ENCODE measurements around the gene LMX1B. TPM values are rescaled to one million over a fixed set of nuclear protein-coding genes. Genes with fewer than 3 reads are reported as not detected.

Gene LMX1B
- total RNA-seq, 1 experiment from 2014 or later: not detected

DNA sequence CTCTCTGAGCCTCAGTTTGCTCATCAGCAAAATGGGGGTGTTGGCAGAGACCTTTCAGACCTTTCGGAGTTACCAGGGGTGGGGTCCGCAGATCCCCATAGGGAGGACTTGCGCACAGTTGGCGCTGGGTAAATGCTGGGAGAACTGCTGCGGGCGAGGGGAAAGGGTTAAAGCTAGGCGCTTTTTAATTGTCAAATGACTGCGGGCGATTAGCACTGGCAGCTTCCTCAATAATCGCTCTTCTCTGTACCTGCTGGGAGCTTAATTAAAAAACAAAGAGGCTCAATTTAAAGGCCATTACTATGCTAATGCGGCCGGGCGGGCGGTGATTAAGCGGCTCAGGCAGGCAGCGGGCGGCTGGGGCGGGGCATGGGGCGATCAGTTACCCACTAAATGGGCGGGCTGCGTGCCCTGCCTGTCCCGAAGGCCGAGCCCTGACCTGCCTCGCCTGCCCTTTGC lies 63.0 kb downstream of the LMX1B start:
- no peak for DNase-seq (ENCODE audit: low read depth)

DNA sequence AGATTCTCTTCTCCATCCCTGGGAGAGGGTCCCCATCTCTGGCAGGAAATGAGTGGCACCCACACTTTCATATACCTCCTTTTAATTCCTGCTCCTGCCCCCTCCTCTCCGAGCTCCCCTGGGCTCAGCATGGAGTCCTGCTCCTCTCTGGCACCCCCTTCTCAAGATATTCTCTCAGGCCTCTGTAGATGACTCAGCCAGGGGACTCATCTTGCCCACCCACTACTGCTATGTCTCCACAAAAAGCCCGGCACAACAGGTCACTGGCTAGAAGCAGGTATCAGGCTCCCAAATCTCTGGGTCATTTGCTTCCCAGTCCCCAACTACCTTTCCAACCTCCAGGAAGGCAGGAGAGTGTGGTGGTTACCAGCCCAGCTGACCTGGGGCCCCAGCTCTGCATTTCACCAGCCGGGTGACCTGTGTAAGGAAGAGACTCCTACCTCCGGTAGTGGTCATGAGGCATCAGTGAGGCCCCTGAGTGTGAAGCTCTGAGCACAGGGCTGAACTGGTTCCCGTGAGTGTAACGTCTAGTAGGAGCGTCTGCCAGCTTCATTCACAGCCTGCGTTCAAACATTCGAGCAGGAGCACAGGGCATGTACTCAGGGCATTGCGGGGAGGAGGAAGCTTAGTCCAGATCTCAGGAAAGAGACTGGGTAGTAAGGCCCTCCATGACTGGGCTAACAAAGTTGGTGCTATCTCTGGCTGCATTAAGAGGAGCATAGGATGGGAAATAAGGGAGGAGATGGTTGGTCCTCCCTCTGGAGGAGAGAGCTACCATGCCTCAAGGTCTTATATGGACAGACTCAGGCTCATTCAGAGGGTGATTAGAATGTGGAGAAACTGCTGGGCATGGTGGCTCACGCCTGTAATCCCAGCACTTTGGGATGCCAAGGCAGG lies 63.7 kb downstream of the LMX1B start:
- no peak for DNase-seq (ENCODE audit: low read depth)

DNA sequence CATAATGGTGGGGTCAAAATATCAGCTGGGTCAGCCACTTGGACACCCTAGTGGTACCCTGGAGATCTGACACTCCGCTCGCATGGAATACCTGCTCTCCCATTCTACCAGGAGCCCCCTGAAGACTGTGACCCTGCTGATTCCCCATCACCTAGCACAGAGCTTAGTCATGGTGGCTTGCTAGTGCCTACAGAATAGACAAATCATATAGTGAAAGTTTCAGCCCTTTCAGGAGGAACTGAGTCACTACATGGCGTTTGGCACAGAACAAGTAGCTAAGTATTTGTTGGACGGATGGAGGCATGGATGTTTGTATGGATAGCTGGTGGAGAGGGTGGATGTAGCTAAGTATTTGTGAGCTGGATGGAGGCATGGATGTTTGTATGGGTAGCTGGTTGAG lies 65.3 kb downstream of the LMX1B start:
- DNase-seq (ENCODE audit: low read depth): no peak

DNA sequence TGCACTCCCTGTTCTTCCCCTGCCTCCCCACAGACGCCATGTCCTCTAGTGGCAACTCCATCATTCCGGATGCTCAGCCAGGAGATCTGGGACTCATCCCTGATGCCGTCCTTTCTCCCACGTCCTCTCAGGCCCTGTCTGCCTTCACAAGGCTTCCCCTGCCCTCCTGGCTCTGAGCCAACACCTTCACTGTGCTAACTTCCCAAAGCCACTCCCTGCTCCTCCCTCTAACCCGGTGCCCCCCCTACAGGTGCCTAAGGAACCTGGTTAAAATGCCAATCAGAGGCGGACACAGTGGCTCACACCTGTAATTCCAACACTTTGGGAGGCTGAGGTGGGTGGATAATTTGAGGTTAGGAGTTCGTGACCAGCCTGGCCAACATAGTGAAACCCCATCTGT lies 67.6 kb downstream of the LMX1B start:
- DNase-seq (ENCODE audit: low read depth): no peak

DNA sequence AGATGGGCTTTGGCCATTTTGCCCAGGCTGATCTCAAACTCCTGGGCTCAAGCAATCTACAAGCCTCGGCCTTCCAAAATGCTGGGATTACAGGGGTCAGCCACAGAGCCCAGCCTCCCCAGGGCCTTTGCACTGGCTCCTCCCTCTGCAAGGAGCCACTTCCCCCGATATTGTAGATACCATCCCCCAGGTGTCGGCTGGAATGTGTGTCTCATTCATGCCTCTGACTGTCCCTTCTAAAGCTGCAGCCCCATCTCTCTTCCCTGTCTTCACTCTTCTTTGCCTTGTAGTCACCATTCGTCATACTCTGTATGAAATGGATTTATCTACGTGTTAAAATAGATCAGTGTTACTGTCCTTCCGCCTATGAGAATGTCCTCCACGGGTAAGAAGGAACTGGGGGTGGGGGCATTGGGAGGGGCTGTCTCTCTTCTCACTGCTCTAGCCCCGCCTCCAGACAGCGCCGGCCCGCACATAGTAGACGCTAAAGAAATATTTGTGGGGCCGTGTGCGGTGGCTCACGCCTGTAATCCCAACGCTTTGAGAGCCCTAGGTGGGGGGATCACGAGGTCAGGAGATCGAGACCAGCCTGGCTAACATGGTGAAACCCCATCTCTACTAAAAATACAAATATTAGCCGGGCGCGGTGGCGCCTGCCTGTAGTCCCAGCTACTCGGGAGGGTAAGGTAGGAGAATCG lies 68.5 kb downstream of the LMX1B start:
- no peak for DNase-seq (ENCODE audit: low read depth)

DNA sequence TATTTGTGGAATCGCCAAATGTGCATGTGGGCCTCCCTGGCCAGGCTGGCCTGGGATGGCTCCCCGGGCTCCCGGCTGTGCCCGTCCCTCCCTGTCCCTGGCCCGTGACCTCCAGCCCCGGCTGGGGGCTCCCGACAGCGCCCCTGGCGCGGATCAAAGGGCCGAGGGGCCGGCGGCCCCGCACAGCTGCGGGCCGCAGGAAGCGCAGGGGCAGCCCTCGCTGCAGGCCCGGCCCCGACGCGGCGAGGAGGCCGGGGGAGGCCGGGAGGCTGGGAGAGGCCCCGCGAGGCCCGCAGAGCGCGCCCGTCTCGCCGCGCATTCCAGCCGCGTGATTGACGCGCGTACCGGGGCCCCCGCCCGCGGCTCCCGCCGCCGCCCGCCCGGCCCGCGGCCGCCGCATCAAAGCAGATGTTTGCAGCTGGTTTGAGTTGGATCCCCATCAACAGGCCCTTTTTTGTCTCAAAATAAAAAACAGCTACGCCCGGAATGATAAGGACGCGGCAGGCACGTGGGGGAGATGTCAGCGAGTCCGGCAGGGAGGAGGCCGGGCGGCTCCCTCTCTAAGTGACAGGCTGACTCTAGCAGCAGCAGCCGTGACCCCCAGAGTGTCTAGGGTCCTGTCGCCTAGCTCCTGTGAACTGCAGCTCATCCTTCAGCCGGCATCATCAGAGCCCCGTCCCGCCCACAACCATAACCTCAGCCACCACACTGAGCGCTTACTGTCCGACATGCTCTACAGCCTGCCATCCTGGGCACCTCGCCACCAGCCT lies 69.4 kb downstream of the LMX1B start:
- DNase-seq (ENCODE audit: low read depth): no peak

DNA sequence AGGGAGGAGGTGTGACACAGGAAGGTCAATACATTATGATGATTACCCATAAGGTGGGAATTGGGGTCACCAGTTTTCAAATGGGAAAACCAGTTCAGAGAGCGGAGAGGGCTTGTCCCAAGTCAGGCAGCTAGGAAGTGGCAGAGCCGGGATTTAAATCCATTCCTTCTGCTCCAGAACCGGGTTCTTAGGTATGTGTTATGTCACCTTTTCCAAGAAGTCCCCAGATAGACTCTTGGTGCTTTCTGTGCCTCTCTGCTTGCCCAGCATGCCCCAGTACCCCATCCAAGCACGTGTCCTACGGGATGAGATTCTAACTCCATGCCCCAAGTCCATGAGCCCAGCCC lies 69.9 kb downstream of the LMX1B start:
- DNase-seq (ENCODE audit: low read depth): no peak

DNA sequence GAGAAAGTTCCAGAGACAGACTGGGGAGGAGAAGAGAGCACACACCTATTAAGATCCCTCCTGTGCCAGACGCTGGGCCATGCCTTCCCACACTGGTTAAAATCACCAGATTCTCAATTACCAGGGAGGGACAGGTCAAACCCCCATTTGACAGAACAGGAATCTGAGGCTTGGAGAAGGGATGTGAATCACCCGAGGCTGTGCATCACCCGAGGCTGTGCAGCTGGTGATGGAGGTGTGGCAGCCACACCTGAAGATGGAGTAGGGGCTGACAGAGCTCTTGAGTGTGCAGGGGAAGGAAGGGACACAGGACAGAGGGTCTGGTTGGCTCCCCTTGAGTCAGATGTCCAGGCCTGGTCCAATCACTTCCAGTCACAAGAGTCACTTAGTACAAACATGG lies 70.6 kb downstream of the LMX1B start:
- no peak for DNase-seq (ENCODE audit: low read depth)

DNA sequence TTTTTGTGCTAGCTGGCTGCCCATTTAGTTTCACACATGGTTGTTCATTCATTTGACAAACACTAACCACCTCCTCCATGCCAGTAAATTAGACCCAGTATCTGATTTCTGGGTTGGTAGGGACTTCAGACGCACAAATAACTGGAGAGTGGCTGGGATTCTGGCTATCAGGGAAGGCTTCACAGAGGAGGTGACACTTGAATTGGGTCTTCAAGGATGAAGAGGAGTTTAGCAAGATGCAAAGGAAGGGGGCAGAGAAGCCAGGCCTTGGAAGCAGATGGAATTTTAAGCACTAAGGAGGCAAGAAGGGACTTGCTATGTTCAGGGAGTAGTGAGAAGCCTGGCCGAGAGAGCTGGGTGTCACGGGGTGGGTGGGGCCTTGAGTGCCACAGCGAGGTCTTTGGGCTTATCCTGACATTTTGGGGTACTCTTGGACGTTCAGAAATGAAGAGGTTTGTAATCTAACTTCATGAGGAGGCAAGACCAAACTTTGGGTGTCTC lies 71.3 kb downstream of the LMX1B start:
- DNase-seq (ENCODE audit: low read depth): no peak

DNA sequence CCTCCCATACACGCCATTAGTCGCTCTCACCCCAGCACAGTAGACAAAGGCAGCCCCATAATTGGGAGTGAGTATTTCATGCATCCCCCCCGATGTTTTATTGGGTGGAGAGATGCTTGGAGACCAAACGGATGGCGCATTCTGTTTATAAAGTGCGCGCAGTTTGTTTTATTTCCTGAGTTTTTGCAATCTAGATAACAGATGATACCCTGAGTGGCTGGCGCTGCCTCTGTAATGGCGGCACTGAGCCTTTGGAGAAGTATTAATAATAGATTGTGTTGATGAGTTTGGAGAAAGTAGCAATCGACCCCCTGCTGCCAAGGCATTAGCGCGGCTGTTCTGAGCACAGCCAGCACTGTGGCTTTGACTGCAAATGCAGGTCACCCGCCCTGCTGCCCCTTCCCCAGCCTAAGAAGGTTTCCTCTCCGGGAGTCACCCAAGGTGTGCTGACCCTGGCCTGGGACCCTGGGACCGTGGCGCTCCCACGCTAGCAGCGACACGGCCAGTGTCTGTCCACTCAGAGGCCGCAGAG lies 74.3 kb downstream of the LMX1B start:
- DNase-seq (ENCODE audit: low read depth): no peak

DNA sequence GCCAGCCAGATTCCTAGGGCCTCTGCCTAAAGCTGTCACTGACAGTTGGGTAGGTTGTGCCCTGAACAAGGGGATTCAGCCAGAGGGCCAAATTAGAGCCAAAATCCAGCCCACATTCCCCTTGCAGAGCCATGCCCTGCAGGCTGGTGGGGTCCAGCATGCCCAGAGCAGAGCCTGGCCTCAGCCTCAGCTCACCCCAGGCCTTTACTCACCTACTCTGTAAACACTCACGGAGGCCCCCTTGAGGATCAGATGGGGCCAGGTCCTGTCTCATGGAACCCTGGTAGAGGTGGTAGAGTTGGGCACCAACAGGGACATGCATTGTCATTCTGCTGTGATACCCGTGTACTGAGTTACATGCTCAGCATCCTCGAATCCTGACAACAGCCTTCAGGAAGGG lies 74.9 kb downstream of the LMX1B start:
- DNase-seq (ENCODE audit: low read depth): no peak

DNA sequence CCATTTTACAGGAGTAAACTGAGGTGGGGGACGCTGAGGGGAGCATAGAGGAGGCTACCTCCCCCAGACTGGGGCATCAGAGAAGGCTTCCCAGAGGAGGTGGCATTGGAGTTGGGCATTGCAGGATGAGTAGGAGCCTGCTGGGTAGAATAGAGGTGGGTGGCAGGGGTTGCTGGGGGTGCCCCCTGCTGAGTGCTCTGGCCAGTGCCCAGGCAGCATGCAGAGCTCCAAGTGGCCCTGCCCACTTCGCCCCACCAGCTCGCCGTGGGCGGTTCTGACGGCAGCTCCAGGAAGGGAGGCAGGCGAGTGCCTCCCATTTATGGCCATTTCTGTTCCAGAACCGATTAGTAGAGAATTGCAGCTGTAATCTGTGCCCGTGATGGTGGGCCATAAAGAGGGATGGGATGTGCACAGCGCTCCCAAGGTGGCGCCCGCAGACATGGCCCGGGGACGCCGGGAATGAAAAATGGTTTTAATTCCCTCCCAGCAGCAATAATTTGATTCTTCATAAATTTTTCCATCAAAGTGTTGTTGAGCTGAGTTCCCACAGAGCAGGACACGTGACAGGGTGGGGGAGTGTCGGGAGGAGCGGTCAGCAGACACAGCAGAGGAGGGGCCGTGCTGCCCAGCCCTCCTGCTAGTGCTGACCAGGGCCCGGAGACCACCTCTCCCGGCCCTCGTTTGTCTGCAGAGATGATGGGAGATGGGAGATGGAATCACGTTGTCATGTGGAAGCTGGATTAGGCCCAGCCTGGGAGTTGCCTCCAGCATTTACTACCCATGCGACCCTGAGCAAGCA lies 75.5 kb downstream of the LMX1B start:
- no peak for DNase-seq (ENCODE audit: low read depth)

DNA sequence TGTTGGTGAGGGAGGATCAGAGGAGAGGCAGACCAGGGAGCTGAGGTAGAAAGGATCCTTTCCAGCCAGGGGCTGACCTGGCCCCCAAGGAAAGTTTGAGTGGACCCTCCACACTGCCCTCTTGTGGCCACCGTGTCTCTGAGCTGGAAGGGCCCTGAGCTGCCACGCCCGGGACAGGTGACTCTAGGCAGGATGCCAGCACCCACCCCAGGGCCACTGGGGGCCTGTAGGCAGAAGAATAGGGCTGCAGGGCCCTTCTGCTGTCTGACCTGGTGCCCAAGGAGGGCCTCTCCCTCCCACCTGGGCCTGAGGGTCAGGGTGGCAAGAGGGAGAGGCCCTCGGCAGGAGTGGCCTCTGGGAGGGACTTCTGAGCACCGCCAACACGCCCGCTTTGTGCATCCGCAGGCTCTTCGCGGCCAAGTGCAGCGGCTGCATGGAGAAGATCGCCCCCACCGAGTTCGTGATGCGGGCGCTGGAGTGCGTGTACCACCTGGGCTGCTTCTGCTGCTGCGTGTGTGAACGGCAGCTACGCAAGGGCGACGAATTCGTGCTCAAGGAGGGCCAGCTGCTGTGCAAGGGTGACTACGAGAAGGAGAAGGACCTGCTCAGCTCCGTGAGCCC lies 76.8 kb downstream of the LMX1B start:
- no peak for DNase-seq (ENCODE audit: low read depth)

DNA sequence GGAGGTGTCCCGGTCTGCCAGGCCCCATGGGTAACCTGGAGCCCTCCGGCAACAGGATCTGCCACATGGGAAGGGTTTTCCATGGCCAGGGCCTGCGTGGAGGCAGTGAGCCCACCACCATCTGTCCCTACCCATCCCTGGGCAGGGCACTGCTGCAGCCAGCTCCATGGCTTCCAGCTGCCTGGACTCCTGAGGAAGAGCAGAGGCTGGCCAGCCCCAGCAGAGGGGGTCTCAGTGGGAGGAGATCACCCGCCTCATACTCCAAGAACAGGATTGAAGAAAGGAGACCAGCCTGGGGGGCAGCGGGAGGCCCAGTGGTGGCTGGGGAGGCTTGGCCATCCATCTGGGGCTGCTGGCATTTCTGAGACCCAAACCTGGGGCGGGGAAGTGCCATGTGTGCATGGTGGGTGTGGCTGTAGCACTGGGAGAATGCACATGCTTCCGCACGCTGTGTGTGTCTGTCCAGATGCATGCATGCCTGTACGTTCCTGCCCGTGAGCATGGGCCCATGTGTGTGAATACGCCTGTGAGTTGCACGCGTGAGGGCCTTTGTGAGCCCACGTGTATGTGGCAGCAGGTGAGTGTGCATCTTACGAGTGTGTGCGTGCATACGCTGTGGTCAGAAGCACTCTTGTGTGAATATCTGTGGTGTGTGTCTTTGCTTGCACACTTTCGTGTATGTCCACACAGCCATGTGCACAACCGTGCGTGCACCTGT lies 78.5 kb downstream of the LMX1B start:
- DNase-seq (ENCODE audit: low read depth): no peak

DNA sequence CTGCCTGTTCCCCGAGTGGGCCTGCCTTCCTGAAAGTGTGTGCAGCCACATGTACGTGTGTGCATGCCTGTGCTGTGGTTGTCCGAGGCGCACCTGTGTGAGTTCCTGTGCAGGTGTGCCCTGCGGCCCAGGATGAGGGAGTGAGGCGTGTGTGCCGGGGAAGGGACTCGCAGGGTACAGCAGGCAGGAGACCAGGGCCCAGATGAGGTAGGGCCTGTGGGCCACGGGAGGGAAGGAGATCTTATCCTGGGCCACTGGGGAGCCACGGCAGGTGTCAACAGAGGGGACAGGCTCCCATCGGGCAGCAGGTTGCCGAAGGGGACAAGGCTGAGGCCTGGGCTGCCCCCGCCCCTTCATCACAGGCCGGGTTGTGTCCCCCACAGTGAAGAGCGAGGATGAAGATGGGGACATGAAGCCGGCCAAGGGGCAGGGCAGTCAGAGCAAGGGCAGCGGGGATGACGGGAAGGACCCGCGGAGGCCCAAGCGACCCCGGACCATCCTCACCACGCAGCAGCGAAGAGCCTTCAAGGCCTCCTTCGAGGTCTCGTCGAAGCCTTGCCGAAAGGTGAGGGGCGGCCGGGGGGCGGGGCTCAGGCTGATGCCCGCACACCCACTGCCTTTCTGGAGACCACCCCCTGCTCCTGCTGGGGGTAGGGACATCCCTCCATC lies 79.2 kb downstream of the LMX1B start:
- DNase-seq (ENCODE audit: low read depth): no peak

DNA sequence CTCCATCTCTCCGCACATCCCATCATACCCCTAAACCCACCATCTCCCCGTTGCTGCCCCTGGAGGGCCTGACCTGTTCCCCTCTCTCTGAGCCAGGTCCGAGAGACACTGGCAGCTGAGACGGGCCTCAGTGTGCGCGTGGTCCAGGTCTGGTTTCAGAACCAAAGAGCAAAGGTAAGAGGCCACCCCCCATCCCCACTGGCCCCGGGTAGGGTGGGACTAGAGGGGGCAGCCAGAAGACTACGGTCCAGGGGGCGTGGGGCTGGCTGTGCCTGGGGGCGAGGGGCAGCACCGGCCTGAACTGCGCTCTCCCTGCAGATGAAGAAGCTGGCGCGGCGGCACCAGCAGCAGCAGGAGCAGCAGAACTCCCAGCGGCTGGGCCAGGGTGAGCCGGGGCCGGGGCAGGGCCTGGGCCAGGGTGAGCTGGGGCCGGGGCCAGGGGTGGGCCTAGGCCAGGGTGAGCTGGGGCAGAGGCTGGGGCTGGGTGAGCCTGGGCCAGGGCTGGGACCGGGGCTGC lies 79.8 kb downstream of the LMX1B start:
- no peak for DNase-seq (ENCODE audit: low read depth)

DNA sequence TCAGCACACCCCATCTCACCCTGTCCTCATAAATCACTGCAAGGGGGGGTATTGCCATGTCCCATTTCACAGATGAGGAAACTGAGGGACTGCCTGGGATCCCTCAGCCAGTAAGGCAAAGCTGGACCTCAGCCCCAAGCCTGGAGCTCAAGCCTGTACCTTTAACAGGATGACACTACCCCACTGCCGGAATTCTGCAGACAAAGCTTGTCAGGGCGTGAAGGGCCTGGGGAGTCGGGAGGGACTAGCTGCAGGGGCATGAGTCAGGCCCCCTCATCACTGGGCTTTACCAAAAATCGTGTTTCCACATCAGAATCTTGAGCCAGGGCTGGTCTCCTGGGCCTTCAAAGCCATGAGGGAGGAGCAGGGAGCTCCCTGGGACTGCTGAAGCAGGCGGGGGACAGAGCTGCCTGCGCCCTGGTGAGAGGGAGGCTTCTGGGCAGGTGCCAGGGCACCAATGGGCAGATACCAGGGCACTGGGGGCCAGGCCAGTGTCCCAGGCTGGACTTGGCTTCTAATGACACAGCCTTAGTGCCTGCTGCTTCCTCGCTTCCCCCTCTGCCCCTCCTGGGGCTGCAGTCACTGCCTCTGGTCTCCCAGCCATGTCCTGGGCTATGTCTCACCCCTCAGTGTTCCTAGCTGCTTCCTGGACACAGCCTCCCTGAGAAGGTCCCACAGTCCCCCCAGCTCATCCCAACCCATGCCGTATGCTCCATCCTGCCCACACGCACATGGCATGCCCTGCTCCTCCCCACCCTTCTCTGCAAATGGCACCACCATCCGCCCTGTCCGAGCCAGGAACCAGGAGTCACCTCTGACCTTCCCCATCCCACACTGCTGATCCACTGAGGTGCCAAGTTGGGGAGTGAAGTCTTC lies 80.7 kb downstream of the LMX1B start:
- DNase-seq (ENCODE audit: low read depth): no peak

DNA sequence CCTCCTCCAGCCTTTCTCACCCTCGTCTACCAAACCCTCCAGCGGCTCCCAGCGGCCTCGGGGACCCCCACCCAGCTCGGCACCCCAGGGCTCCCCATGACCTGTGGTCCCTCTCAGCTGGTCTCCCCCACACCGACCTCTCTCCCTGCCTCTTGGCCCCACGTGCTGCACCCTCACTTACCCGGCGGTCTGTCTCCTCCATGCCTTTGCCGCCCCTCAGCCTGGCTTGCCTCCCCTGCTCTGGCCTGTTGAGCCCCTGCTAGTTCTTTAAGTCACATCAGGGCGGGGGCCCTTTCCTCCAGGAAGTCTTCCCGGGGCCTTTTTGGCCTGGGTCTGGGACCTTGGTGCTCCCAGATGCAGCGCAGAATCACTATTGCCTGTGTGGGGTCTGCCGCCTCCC lies 81.5 kb downstream of the LMX1B start:
- DNase-seq (ENCODE audit: low read depth): no peak

Measured in LHCN-M2 (cell line).